K562 (cell line): Measurements from ENCODE around the gene USP2. TPM values are rescaled to one million over a fixed set of nuclear protein-coding genes. Genes with fewer than 3 reads are reported as not detected.

Source experiments
- C11orf30 ChIP-seq: fragments of 450-650 bp; IDR thresholded peaks from 2 replicates; pipeline ENCODE4 v1.6.1; 2016; ENCODE audit warnings: low read depth, mild to moderate bottlenecking
- FOSL1 ChIP-seq: fragments of 200-800 bp; sonication (Bioruptor generic); conservative IDR thresholded peaks from 2 replicates; pipeline ENCODE4 v1.6.1; 2016; ENCODE audit warnings: missing genetic modification characterization, missing compliant biosample characterization
- GATAD2B ChIP-seq: fragments of 450-650 bp; IDR thresholded peaks from 2 replicates; pipeline ENCODE4 v1.6.1; 2017; ENCODE audit warnings: mild to moderate bottlenecking, borderline replicate concordance
- GTF2F1 ChIP-seq: IDR thresholded peaks from 2 replicates; pipeline ENCODE4 v1.6.1; 2011; ENCODE audit warnings: low read depth, low read length, improper control_type of control experiment
- HMG20A ChIP-seq: fragments of 450-650 bp; formaldehyde crosslinking; conservative IDR thresholded peaks from 2 replicates; pipeline ENCODE4 v1.4.0; 2020; ENCODE audit warnings: mild to moderate bottlenecking, mixed read lengths
- MEF2A ChIP-seq: IDR thresholded peaks from 2 replicates; pipeline ENCODE4 v1.6.1; 2011; ENCODE audit warnings: low read depth, mild to moderate bottlenecking, low read length, moderate library complexity; ENCODE audit not compliant: control insufficient read depth
- MEF2D ChIP-seq: conservative IDR thresholded peaks from 2 replicates; pipeline ENCODE4 v1.6.1; 2016; ENCODE audit warnings: low read depth, missing genetic modification characterization, missing compliant biosample characterization
- MIER1 ChIP-seq: fragments of 450-650 bp; IDR thresholded peaks from 2 replicates; pipeline ENCODE4 v1.6.1; 2016; ENCODE audit warnings: antibody characterized with exemption, mild to moderate bottlenecking, low read depth
- NCOR1 ChIP-seq: fragments of 450-650 bp; IDR thresholded peaks from 2 replicates; pipeline ENCODE4 v1.6.1; 2016; ENCODE audit warnings: mild to moderate bottlenecking, moderate library complexity
- POLR3G ChIP-seq: IDR thresholded peaks from 2 replicates; pipeline ENCODE4 v1.6.1; 2011; ENCODE audit not compliant: insufficient read length, insufficient replicate concordance; ENCODE audit errors: extremely low read depth
- RNF2 ChIP-seq: sonication (generic); IDR thresholded peaks from 2 replicates; pipeline ENCODE4 v1.6.1; 2016
- TRIM24 ChIP-seq, 2 experiments: fragments of 450-650 bp; IDR thresholded peaks; 2 replicates each; pipeline ENCODE4 v1.6.1; 2016
- ZFPM2 ChIP-seq: fragments of 250-450 bp; sonication (Bioruptor Pico); IDR thresholded peaks from 2 replicates; pipeline ENCODE4 v1.5.1; 2022; ENCODE audit warnings: mild to moderate bottlenecking
- ZNF12 ChIP-seq: sonication (generic); formaldehyde crosslinking; IDR thresholded peaks from 2 replicates; pipeline ENCODE4 v1.4.0; 2020; ENCODE audit warnings: mild to moderate bottlenecking, missing genetic modification reagents
- ZNF239 ChIP-seq: fragments of 250-450 bp; sonication (Bioruptor Pico); IDR thresholded peaks from 2 replicates; pipeline ENCODE4 v1.4.0; 2020; ENCODE audit warnings: mild to moderate bottlenecking
- ZNF76 ChIP-seq: fragments of 250-450 bp; sonication (Bioruptor Pico); IDR thresholded peaks from 2 replicates; pipeline ENCODE4 v1.4.0; 2020; ENCODE audit warnings: mild to moderate bottlenecking, moderate library complexity, borderline replicate concordance
- polyA plus RNA-seq, 8 experiments: library from polyadenylated mRNA; depleted of rRNA in 4 of 8; stranded (reverse) in 5 of 8; unstranded in 3 of 8; fragments of >200 nt; fragmentation: Nextera tagmentation in 2 of 8; fragmentation: Illumina TruSeq in 1 of 8; extraction: Ambion mirVana in 2 of 8; extraction: Trizol in 1 of 8; gene quantifications; 2 replicates each; pipeline versions ENCODE4 v1.2.1 to v1.2.3, GENCODE V29; 2011 to 2014; ENCODE audit warnings: inconsistent platforms in 1 of 8, missing spikeins in 1 of 8
- total RNA-seq, 7 experiments: library from RNA; depleted of rRNA in 6 of 7; stranded (reverse); fragments of >200 nt in 6 of 7; fragmentation: Illumina TruSeq in 2 of 7; extraction: Trizol in 2 of 7; gene quantifications; 2 replicates each; pipeline versions ENCODE4 v1.2.1 to v1.2.3, GENCODE V29; 2011 to 2021; ENCODE audit warnings: low replicate concordance in 1 of 7
- TF ChIP-seq, protein P1 (sequence below): IDR thresholded peaks from 2 replicates; pipeline ENCODE4 v1.6.1; 2016; ENCODE audit warnings: missing genetic modification characterization, missing compliant biosample characterization
- TF ChIP-seq, protein P2 (sequence below): fragments of 450-650 bp; IDR thresholded peaks from 2 replicates; pipeline ENCODE4 v1.6.1; 2016; ENCODE audit warnings: antibody characterized with exemption
- TF ChIP-seq, protein P3 (sequence below): IDR thresholded peaks from 3 replicates; pipeline ENCODE4 v1.6.1; 2011; ENCODE audit warnings: borderline replicate concordance, mild to moderate bottlenecking; ENCODE audit not compliant: insufficient read length, insufficient read depth
- TF ChIP-seq, protein P4 (sequence below), 2 experiments: fragments of 250-450 bp in 1 of 2; fragments of 450-650 bp in 1 of 2; sonication (Bioruptor Pico) in 1 of 2; IDR thresholded peaks; 2 replicates each; pipeline versions ENCODE4 v1.6.1 to v1.8.0; 2016 to 2021; ENCODE audit warnings: mild to moderate bottlenecking in 2 of 2, moderate library complexity in 2 of 2, missing compliant biosample characterization in 1 of 2, missing genetic modification characterization in 1 of 2
- TF ChIP-seq, protein P5 (sequence below): fragments of 450-650 bp; formaldehyde crosslinking; conservative IDR thresholded peaks from 2 replicates; pipeline ENCODE4 v1.4.0; 2022; ENCODE audit warnings: mild to moderate bottlenecking, missing genetic modification characterization
- TF ChIP-seq, protein P6 (sequence below): fragments of 450-650 bp; formaldehyde crosslinking; IDR thresholded peaks from 2 replicates; pipeline ENCODE4 v1.4.0; 2020; ENCODE audit warnings: mild to moderate bottlenecking, mixed read lengths

USP2 gene
- total and polyA plus RNA-seq, 9 of the 15 experiments (the other 6 are each of a cell fraction or from before 2014, with no cell fraction given) = 2.8 to 16.9 (median 3.9) TPM

DNA sequence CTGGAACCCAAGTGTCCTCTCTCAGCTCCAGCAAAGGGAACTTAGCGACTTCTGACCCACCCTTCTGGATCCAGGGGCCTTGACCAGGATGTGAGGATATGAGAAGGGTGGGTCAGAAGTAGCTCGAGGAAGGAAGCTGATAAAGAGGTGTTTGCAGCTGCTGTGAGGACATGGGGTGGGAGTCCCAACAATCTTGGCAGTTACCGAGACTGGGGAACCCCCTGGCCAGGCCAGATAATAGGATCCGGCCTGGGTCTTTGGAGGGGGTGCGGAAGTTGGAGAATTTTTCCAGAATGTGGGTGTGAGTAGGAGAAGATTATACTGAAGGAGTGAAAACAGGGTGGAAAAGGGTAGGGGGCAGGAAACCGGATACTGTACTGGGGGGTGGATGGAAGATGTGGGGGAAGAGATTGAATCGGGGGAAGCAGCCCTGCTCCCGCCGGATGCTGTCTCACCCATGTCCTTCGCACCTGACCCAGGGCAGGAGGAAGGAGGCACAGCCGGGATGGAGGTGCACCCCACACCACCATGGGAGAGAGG is 61.7 kb downstream of the USP2 start (continued):
- TF ChIP-seq, protein P1, sequence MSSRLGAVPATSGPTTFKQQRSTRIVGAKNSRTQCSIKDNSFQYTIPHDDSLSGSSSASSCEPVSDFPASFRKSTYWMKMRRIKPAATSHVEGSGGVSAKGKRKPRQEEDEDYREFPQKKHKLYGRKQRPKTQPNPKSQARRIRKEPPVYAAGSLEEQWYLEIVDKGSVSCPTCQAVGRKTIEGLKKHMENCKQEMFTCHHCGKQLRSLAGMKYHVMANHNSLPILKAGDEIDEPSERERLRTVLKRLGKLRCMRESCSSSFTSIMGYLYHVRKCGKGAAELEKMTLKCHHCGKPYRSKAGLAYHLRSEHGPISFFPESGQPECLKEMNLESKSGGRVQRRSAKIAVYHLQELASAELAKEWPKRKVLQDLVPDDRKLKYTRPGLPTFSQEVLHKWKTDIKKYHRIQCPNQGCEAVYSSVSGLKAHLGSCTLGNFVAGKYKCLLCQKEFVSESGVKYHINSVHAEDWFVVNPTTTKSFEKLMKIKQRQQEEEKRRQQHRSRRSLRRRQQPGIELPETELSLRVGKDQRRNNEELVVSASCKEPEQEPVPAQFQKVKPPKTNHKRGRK (tag) = no peak
- TF ChIP-seq HMG20A (CRISPR knock-in tag) (no peak), C11orf30 (no peak), POLR3G (no peak), MIER1 (no peak), RNF2 (peak; percentile 65; the same call in 1 of the 2 replicates), TRIM24 (IDR thresholded peaks at IDR 0.05) (peak; percentile 39 to 47; a peak in 2 of 4 replicates), ZNF76 (CRISPR knock-in tag) (no peak), ZFPM2 (CRISPR knock-in tag) (no peak), FOSL1 (tag) (no peak), ZNF239 (CRISPR knock-in tag) (no peak), NCOR1 (peak; percentile 85), MEF2D (tag) (no peak), MEF2A (no peak), GTF2F1 (no peak), GATAD2B (peak; percentile 70; the same call in 1 of the 2 replicates), ZNF12 (no peak)
- TF ChIP-seq, protein P2, sequence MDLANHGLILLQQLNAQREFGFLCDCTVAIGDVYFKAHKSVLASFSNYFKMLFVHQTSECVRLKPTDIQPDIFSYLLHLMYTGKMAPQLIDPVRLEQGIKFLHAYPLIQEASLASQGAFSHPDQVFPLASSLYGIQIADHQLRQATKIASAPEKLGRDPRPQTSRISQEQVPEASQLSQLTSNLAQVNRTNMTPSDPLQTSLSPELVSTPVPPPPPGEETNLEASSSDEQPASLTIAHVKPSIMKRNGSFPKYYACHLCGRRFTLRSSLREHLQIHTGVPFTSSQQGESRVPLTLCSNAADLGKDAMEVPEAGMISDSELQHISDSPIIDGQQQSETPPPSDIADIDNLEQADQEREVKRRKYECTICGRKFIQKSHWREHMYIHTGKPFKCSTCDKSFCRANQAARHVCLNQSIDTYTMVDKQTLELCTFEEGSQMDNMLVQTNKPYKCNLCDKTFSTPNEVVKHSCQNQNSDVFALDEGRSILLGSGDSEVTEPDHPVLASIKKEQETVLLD = no peak
- TF ChIP-seq, protein P3, sequence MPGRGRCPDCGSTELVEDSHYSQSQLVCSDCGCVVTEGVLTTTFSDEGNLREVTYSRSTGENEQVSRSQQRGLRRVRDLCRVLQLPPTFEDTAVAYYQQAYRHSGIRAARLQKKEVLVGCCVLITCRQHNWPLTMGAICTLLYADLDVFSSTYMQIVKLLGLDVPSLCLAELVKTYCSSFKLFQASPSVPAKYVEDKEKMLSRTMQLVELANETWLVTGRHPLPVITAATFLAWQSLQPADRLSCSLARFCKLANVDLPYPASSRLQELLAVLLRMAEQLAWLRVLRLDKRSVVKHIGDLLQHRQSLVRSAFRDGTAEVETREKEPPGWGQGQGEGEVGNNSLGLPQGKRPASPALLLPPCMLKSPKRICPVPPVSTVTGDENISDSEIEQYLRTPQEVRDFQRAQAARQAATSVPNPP = no peak
- TF ChIP-seq, protein P4, sequence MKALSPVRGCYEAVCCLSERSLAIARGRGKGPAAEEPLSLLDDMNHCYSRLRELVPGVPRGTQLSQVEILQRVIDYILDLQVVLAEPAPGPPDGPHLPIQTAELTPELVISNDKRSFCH (CRISPR knock-in tag; IDR thresholded peaks at IDR 0.05) = no peak
- TF ChIP-seq, protein P4 (tag; IDR thresholded peaks at IDR 0.05) = peak; percentile 36; the same call in 1 of the 2 replicates
- TF ChIP-seq, protein P5, sequence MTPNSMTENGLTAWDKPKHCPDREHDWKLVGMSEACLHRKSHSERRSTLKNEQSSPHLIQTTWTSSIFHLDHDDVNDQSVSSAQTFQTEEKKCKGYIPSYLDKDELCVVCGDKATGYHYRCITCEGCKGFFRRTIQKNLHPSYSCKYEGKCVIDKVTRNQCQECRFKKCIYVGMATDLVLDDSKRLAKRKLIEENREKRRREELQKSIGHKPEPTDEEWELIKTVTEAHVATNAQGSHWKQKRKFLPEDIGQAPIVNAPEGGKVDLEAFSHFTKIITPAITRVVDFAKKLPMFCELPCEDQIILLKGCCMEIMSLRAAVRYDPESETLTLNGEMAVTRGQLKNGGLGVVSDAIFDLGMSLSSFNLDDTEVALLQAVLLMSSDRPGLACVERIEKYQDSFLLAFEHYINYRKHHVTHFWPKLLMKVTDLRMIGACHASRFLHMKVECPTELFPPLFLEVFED (CRISPR knock-in tag) = no peak
- TF ChIP-seq, protein P6, sequence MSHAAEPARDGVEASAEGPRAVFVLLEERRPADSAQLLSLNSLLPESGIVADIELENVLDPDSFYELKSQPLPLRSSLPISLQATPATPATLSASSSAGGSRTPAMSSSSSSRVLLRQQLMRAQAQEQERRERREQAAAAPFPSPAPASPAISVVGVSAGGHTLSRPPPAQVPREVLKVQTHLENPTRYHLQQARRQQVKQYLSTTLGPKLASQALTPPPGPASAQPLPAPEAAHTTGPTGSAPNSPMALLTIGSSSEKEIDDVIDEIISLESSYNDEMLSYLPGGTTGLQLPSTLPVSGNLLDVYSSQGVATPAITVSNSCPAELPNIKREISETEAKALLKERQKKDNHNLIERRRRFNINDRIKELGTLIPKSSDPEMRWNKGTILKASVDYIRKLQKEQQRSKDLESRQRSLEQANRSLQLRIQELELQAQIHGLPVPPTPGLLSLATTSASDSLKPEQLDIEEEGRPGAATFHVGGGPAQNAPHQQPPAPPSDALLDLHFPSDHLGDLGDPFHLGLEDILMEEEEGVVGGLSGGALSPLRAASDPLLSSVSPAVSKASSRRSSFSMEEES (CRISPR knock-in tag) = no peak
